CD4-positive, alpha-beta T cell treated with Interleukin-4 for 1 hour (primary cell): ENCODE data around the gene UTS2B.
A peak's percentile ranks its signal among the peaks of the same experiment; 100 is the strongest.

Experiments used
- DNase-seq, 2 donors: peaks; one replicate each; pipeline ENCODE4 v3.0.0-alpha.2; 2020 to 2022

UTS2B gene, protein sequence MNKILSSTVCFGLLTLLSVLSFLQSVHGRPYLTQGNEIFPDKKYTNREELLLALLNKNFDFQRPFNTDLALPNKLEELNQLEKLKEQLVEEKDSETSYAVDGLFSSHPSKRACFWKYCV

DNA sequence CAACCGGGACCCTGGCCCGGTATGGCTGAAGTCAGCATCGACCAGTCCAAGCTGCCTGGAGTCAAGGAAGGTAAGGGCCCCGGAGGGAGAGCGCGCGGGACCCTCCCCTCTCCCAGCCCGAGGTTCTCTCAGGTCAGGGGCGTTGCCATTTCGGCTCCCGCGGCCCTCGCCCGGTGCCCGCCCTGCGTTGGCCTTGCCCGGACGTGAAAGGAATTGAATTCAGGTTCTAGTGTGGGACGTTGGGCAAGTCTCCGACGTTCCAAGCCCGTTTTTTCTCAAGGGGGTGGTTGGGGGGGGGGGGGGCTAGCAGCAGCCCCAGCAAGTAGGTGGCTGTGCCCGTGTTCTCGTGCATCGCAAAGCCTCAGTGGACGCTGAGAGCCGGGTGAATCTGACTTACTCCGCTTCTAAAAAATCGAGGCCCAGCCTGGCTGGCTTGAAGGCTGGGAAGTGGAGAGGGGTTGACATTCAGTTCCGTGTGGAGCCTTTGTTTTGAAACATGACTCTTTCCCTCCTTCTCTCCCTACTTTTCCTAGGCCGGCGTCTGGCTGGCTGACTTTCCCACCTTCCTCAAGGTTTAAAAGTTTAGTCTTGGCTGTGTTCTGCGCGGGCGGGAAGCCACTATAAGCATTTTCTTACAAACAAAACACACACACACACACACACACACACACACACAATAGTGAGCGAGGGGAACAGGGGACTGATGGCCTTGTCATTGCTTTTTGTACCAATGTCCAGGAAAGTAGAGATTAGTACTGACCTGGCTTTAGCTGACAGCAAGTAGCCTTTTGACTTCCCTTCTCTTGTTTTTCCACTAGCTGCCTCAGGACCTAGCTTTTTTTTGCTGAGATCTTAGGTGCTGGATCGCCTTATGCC is at the start of gene UTS2B:
Gene UTS2B (minus strand): TSS at position 873 of the 876 bp plus-strand sequence. CDS start 48,337 bp downstream, outside the sequence.
- DNase-seq: peak in 1 of 2 donors; percentile 16

DNA sequence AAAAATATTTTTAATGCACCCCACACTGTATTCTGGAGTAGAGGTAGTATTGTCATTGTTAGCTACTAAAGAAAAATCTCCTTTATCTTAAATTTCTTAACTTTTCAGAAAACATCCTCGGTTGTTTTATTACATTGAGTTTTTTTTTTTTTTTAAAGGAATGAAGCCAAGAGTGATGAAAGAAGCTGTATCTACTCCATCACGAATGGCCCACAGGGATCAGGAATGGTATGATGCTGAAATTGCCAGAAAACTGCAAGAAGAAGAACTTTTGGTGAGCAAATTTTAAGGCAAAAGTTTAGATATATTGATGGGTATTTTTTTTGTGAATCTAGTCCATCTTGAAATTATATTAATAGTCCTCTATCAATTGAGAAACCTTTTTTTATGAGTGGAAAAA is 49.7 kb upstream of the UTS2B start:
- DNase-seq: no peak

DNA sequence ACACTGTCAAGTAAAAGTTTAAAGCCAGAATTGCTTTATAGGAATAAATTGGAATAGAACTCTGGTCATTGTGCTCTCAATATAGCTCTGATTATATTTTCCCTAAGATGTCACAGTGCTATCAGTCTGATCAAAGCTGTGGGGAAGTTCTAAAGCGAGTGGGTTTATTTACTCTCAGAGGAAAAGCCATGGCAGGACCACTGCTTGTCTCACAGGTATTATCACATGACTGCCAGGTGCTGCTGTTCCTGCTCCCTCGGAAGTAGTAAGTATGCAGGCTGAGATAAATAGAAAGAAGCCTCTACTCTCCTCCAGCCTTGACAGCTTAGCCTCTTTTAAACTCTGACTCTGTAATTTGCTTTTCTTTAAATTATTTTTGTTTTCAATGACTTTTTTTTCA is 49.1 kb upstream of the UTS2B start:
- DNase-seq: no peak

DNA sequence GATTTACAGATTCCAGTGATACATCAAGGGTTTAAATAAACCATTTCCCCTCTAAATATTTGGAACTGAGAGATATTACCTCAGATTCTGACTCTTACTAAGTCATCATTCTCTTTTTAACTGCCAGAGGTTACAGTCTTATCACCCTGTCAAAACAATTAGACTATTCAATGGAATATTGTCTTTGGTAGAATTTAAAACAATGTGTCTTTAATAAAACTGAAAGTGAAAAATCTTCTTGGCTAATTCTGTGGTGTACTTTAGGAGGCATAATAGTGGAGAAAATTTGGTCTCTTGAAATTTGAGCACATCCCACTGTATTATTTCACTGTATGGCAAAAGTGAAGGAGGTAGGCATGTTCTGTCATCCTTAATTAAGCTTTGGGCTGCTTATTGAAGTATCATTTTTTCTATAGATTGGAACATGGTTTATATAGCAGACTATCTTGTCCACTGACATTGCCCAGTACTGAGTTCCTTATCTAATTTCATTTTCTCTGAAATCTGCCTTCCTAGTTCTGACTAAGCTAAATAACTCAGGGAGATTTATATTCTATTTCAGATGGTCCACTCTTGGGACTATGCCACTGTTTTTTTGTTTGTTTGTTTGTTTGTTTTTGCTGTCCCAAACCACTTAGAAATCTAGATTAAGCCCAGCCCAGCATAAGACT is 48.0 kb upstream of the UTS2B start:
- no peak for DNase-seq

DNA sequence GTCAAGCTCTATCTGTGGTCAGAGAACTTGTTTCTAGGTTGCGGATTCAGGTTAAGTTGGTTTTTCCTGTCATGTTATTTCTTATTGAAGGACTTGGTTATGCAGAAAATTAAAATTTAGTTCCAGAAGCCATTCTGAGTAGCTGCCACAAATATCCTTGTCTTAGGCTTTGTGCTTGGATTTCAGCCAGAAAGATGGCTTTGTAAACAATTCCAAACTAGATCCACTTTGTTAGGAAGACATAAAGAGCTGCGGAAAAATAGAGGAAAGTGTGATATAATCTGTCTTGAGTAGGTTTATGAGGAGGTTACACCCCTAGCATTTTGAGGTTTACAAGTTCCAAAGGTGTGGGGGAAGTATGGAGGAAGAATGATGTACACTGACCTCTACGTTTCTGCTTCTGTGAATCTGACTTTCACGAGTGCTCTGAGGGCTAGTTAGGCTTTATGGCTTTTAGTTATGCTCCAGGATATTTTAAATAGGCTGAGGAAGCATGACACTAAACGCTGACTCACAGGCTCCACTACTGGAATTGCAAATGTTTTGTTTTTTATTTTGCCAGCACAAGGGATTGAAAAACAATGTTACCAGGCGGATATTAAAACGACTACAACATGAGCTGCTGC is 46.3 kb upstream of the UTS2B start:
- no peak for DNase-seq

DNA sequence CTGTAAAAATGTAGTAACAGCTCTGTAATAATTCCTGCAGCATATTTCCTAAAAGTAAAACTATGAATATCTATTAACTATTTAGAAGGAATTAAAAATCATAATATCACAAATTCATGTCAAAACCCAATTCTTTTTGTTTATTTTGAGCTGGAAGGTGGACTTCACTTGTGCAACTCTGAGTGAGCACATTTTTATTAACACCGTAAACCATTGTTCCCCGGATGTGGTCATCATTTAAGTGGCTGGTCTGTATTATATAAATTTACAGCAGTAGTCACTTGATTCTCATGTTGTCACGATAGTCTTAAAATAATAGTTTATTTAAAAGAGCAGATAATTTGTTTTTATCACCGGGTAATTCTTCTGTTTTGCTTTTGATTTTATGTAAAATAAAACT is 43.0 kb upstream of the UTS2B start:
- no peak for DNase-seq

DNA sequence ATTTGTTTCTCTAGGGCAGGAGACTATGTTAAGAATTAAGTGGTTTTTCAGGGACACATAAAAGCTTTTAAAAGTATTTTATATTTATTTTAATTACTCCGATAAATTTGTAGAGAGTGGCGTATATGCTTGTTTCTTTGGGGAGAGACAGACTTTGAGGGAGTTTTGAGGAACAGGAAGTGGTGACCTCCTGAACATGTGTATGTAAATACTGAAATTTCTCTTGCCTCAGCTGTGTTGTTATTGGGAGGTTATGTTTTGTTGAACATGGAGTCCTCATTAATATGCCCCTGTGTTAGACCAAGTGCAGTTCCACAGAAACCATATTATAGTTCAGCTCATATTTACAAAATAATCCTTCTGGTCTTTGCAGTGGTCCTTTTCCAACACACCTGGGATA is 41.8 kb upstream of the UTS2B start:
- DNase-seq: no peak

DNA sequence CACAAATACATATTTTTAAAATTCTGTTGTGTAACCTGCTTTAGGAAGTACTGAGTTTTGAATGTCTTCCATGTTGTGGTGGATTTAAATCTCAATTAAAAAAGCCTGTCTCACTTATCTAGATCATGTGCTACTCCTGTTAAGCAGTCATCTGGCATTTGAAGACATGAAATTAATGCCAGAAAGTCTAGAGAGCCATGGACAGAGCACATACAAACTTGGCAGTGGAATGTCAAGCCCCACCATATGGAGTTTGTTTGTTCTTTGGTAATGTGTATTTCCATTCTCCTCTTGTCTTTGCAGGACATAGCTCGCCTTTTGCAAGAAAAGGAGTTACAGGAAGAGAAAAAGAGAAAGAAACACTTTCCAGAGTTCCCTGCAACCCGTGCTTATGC is 39.3 kb upstream of the UTS2B start:
- DNase-seq: no peak

DNA sequence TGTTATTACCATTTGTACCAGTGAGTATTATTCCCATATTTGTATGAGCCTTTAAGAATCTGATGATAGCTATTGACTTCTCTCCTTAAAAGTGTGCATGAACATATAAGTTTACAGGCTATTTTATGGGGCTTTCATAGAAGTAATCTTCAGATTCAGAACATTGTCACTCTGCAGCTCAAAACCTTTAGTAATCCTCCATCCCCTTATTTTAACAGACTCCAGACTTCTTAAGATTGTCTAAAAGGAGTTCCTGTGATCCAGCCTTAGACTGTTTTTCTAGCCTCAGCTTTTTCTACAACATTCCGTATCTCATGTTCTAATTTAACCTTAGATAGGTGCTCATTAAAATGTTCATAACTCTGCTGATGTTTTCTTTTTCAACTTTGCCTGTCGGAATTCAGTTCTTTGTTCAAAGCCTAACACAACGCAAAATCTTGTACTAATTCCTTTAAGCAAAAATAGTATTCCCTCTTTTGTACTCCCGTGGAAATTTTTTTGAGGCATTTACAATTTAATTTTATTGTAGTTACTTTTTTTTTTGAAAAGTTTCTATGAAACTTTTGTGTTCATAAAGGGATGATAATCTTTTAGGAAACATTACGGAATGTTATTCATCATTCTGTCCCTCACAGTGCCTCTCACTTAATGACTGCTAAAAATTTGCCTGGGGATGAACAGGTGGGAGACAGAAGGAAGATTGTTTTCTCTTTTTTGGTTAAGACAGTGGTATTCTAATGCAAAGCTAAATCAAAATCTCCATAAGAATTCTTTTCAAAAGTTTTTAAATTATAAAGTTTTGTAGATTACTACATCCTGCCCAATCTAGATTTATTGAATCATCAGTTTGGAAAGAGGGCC is 38.7 kb upstream of the UTS2B start:
- no peak for DNase-seq

DNA sequence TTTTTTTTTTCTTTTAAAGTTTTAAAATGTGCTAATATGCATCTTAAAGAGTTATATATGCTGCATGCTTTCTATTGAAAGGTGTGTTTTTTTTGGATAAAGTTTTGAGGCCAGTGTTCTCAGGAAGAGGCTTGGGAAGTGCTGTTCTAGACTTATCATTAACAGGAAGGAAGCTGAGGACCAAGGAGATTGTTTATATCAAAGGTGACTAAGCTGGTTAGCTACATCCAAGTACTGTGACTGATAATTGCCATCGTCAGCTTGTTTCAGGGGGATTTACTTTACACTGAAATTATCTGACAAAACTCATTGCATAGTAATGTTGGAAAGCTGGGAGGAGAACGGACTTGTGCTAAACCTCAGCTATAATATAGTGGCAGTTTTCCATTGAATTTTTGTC is 36.3 kb upstream of the UTS2B start:
- no peak for DNase-seq

DNA sequence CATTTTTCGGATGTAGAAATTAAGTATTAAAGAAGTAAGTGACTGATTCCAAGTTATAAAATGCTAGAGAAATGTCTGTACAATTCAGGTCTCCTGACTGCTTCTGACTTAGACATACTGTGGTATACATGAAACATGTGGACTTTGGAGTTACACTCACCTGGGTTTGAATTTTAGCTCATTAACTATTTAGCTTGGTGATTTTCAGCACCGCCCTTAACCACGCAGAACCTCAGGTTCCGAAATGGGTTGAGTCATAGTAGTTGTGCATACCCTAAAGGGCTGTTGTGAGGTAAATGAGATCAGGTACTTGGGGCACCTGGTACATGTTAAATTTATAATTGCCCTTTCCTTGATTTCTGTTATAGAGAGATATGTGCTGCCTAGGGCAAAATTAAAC is 32.9 kb upstream of the UTS2B start:
- no peak for DNase-seq

DNA sequence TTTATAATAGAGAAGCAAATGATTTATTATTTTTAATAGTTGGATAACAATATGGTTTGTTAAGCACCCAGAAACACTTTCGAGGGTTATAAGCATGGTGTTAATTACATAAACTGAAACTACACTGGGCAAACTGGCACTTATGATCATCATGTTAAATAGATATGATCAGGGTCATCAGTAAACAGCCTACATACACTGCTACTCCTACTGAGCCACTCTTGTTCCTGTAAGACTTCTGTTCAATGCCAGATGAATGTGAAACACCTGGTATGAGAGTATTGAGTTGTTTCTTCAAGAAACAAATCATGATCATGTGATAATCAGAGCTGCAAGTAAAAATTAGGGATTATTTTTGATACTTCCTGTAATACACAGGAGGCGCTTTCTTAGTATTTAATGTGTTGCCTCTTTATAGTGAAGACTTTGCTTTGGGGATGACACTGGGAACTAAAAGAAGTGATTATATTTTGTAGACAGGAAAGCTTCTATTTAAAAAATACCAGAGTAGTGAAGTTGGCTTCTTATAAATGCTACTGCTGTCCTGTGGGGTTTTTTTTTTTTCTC is 32.3 kb upstream of the UTS2B start:
- DNase-seq: no peak

DNA sequence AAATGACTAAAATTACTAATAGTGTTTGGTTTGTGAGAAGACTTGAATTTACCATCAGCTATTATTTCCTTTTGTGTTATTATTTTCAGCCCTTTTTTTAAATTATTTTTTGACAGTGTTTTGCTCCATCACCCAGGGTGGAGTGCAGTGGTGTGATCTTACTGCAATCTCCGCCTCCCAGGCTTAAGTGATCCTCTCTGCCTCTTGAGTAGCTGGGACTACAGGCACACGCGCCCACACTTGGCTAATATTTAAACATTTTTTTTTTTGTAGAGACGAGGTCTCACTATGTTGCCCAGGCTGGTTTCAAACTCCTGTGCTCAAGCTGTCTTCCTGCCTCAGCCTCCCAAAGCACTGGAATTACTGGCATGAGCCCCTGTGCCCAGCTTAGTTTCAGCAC is 31.7 kb upstream of the UTS2B start:
- no peak for DNase-seq

DNA sequence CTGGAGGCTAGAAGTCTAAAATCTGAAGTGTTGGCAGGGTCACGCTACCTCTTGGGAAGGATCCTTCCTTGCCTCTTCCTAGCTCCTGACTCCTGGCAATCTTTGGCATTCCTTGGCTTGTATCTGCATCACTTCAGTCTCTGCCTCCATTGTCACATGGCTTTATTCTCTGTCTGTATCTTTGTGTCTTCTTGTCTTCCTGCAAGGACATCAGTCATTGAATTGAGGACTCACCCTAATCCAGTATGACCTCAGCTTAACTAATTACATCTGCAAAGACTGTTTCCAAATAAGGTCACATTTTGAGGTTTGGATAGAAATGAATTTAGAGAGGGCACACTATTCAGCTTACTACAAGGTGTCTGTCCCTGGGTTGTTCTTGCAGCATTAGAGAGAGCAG is 31.1 kb upstream of the UTS2B start:
- no peak for DNase-seq

DNA sequence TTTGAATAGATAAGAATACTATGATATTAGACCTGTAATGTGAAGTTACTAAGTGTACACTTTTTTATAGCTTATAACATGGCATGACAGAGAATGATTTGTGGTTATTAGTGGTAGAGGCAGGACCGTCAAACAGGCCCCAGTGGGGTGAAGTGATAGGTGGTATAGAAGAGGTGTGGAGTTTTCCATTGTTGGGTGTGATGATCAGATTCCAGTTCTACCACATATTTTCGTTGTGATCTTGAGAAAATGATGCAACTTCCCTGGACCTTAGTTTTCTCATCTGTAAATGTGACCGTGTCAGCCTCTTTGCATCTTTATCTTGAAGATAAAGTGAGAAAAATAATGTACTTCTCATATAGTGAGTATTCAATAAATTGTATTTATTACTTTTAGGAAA is 30.3 kb upstream of the UTS2B start:
- no peak for DNase-seq

DNA sequence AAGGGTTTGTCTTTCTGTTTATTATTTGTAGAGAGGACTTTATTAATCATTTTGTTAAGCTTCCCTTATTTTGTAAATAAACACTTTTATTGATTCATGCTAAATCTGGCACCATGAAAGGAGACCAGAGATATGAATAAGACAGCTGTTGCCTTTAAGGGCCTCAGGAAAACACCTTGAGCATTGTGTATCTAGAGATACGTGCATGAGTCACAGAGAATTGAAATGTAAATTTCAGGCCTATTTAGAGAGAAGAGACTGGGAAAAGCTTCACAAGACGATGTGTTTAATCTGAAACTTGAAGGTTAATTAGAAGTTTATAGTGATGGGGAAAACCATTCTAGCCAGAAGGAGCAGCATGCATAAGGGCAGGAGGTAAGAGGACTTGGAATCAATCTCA is 28.6 kb upstream of the UTS2B start:
- no peak for DNase-seq

DNA sequence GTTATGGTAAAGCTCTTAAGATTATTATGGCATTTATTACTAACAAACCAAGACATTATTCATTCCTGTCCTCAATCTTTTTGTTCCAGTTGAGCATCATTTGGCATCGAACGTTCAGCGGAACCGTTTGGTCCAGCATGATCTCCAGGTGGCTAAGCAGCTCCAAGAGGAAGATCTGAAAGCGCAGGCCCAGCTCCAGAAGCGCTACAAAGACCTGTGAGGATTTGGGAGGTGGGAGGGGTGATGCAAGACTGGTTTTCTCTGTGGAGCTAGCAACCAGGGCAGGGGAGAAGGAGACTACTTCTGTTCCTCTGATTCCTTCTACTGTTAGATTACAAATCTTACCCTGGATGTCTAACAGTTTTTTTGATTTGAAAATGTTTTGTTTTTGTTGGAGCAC is 27.6 kb upstream of the UTS2B start:
- DNase-seq: no peak

DNA sequence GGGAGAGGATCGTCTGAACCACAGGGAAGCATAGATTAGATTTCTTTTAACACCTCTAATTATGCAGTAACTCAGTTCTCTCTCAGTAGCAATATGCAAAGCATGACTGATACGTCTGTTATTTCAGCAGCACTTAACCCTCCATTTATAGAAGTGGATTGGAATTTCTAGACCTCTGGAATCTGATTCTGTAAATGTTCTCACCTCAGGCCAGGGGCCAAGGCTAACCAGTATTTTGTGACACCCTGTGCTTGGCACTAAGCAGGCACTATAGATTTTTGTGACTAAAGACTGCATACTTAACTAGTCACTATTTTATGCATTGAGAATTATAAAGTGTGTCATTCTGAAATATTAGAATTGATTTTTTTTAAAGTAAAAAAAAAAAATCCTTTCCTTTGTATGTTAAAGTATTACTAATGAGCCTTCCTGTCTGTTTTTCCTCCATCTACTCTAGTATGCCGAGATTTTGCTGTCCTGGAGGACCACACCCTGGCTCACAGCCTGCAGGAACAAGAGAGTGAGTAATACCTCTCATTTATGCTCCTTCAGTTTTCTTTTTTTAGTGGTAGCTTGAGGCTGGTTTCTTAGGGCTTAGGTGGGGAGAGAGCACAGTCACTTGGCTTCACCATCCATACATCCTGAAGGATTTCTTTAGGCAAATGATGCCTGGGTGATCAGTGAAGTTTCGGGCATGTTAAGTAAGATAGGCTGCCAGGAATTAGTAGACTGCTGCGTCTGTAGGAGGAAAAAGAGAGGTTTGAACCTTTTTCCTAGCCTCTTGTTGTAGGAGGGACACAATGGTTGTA is 26.5 kb upstream of the UTS2B start:
- DNase-seq: no peak

DNA sequence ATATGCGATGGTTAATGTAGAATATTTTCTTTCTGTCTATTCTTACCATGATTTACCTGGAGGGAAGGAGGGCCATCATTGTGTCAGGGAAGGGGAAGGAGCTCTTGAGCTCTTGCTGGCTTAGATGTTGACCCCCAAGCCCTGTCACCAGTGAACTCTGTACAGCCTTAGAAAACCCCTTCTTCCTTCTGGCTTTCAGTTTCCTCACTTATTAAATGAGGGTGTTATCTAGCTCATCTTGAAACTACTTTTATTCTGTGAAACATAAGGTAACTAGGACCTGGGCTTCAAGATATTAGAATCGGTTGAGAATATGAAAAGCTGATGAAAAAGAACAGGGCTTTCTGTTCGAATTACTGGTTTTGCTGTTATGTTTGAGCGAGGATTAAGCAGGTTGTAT is 25.1 kb upstream of the UTS2B start:
- no peak for DNase-seq

DNA sequence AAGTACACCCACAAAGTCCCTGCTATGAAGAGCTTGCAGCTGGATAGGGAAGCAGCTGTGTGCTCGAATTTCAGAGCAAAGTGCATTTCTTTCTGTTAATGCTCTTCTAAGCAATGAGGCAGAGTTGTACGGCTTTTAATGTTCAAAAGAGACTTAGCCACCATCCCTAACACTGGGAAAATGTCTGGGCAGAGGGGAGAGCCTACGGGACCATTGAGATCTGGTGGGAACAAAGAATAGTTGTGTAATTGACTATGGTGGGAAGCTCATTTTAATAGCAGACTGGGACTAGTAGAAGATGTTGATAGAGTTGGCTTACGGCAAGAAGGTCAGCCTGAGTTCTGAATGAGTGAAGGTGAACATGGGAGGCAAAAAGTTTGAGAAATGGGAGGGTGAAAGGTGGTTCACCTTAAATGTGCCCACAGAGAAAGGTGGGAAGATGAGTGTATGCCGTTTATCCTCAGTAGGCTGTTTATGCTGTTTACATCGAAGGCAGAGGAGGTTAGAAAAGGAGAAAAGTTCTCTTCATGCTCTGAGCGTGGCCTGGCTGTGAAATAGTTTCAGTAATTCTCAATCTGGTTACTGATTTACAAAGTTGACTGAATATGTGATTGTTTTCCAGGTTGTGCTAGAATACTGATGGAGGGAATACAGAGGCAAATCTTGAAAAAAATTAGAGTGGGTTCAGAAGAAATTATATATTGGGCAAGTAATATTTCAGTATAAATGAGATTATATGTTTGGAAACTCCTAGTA is 22.9 kb upstream of the UTS2B start:
- DNase-seq: no peak

DNA sequence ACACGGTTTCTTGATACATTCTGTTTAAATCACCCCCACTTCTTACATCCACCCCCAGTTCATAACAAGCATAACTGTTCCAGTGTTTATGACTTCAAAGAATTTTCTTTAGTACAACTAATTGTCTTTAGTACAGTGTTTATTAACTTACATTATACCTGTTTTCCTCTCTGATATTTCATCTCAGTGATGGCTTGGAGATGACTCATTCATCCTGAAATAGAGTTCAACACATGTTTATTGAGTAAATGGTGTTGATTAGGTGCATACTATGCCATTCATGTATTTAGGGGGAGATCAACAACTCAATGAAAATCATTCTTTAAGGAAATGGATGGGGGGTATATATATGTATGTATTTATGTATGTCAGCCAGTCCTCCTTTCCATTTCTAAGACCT is 21.7 kb upstream of the UTS2B start:
- DNase-seq: no peak
